H1 (cell line): Measurements from ENCODE around the gene KIDINS220.

Experiments used
- CTCF ChIP-seq, 3 experiments: IDR thresholded peaks; 1 replicate in 2 of 3; 2 replicates in 1 of 3; pipeline versions ENCODE4 v1.5.1 to v1.6.1; 2011; ENCODE audit warnings: low read length in 3 of 3, mild to moderate bottlenecking in 3 of 3, inconsistent platforms in 2 of 3, low read depth in 1 of 3, moderate library complexity in 1 of 3; ENCODE audit not compliant: insufficient read depth in 1 of 3; ENCODE audit errors: control extremely low read depth in 1 of 3
- KDM1A ChIP-seq: fragments of 200-600, 300-600 bp; sonication (generic); IDR thresholded peaks from 2 replicates; pipeline ENCODE4 v1.7.1; 2016; ENCODE audit warnings: mild to moderate bottlenecking, low read length, borderline replicate concordance
- POLR2AphosphoS5 ChIP-seq: IDR thresholded peaks from 2 replicates; pipeline ENCODE4 v1.6.1; 2011; ENCODE audit warnings: low read depth, low read length
- ZNF274 ChIP-seq: IDR thresholded peaks from 2 replicates; pipeline ENCODE4 v1.7.0; 2012; ENCODE audit warnings: low read length, borderline replicate concordance; ENCODE audit errors: extremely low read depth

GRCh38 chr2:8752385-8752784, 85.0 kb downstream of the KIDINS220 start:
- no peak for TF ChIP-seq ZNF274
- TF ChIP-seq POLR2AphosphoS5, result no peak
- no peak for TF ChIP-seq CTCF (IDR thresholded peaks at IDR 0.05; ENCODE audit: control extremely low read depth in 1 of 3, insufficient read depth in 1 of 3, low read depth in 1 of 3, low read length in 3 of 3)
- TF ChIP-seq KDM1A, result no peak
